ENCODE results near the gene S100B.

DNA sequence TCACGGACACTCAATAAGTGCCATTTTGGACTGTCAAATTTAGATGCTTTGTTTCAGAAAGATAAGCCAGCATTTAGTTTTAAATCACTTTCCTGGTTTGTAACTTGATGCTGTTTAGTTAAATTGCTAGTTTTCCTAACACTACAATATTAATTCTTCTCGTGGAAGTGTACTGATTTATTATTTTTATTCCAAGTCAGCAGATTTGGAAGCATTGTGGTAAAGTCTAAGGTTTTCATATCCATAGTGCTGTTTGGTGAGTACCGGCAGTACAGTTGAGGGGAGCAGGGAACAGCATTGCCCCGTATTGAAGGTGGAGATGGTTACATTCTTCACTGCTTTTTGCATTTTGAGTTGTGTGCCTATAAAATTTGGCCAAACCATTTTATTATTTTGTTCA lies 36.3 kb downstream of the S100B start:
- TF ChIP-seq, protein P1, sequence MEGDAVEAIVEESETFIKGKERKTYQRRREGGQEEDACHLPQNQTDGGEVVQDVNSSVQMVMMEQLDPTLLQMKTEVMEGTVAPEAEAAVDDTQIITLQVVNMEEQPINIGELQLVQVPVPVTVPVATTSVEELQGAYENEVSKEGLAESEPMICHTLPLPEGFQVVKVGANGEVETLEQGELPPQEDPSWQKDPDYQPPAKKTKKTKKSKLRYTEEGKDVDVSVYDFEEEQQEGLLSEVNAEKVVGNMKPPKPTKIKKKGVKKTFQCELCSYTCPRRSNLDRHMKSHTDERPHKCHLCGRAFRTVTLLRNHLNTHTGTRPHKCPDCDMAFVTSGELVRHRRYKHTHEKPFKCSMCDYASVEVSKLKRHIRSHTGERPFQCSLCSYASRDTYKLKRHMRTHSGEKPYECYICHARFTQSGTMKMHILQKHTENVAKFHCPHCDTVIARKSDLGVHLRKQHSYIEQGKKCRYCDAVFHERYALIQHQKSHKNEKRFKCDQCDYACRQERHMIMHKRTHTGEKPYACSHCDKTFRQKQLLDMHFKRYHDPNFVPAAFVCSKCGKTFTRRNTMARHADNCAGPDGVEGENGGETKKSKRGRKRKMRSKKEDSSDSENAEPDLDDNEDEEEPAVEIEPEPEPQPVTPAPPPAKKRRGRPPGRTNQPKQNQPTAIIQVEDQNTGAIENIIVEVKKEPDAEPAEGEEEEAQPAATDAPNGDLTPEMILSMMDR (IDR thresholded peaks at IDR 0.05; ENCODE audit: poor library complexity): no peak
- TF ChIP-seq EZH2phosphoT487 (IDR thresholded peaks at IDR 0.05; ENCODE audit: low read depth, severe bottlenecking, unreplicated experiment): no peak

Measured in hepatocyte (in vitro differentiated cells).